Gastrocnemius medialis (tissue), 4 donors: ENCODE data around the gene PLXND1. TPM values are rescaled to one million over a fixed set of nuclear protein-coding genes. Genes with fewer than 3 reads are reported as not detected.

Source experiments
- ATAC-seq, 2 donors: fragments of 150-250 bp; one replicate each; pipeline ENCODE4 v1.9.1; 2016
- DNase-seq, 2 donors: peaks; one replicate each; pipeline ENCODE4 v3.0.0-alpha.2; 2019
- H3K27ac ChIP-seq, 4 donors: fragments of 200-600 bp; sonication (generic); 1 replicate in 1 of 4; 2 replicates in 3 of 4; pipeline ENCODE4 v1.5.1; 2016 to 2018; ENCODE audit warnings: mild to moderate bottlenecking in 2 of 4, moderate library complexity in 1 of 4
- H3K27me3 ChIP-seq, 3 donors: fragments of 200-600 bp; sonication (generic) in 2 of 3; 1 replicate in 1 of 3; 2 replicates in 2 of 3; pipeline versions ENCODE4 v1.5.1 to v1.6.0; 2016 to 2019; ENCODE audit warnings: mild to moderate bottlenecking in 1 of 3, moderate library complexity in 1 of 3
- H3K36me3 ChIP-seq, 2 donors: fragments of 200-600 bp; sonication (generic) in 1 of 2; one replicate each; pipeline ENCODE4 v1.5.1; 2017 to 2018
- H3K4me1 ChIP-seq, 2 donors: fragments of 200-600 bp; sonication (generic) in 1 of 2; one replicate each; pipeline ENCODE4 v1.5.1; 2016 to 2017; ENCODE audit warnings: mild to moderate bottlenecking in 2 of 2
- H3K4me3 ChIP-seq, 4 donors: fragments of 200-600 bp; sonication (generic) in 3 of 4; 1 replicate in 1 of 4; 2 replicates in 3 of 4; pipeline ENCODE4 v1.5.1; 2016 to 2019; ENCODE audit warnings: mild to moderate bottlenecking in 2 of 4
- H3K9me3 ChIP-seq, 3 donors: fragments of 200-600 bp; sonication (generic) in 2 of 3; 1 replicate in 1 of 3; 2 replicates in 2 of 3; pipeline ENCODE4 v1.5.1; 2016 to 2019
- CTCF ChIP-seq, 5 experiments: fragments of 450-650 bp in 3 of 5; fragments of 200-600 bp in 2 of 5; sonication (generic) in 2 of 5; IDR thresholded peaks in 4 of 5; conservative IDR thresholded peaks in 1 of 5; 1 replicate in 4 of 5; 2 replicates in 1 of 5; pipeline ENCODE4 v1.5.1; 2016 to 2019; ENCODE audit warnings: antibody characterized with exemption in 5 of 5, mild to moderate bottlenecking in 3 of 5, moderate library complexity in 3 of 5
- POLR2A ChIP-seq, 2 donors: fragments of 450-650 bp; IDR thresholded peaks; one replicate each; pipeline ENCODE4 v1.6.1; 2017; ENCODE audit warnings: antibody characterized with exemption in 2 of 2, mild to moderate bottlenecking in 2 of 2, moderate library complexity in 2 of 2
- in situ Hi-C, 4 donors: fragments of 200-750 bp; cut with MboI; loops; one replicate each; pipeline versions ENCODE4 v1.15.0 to v1.8.0; 2017; ENCODE audit warnings: low sequenced_read_pairs in 4 of 4
- intact Hi-C: fragments of 100-400 bp; cut with DNase I; formaldehyde crosslinking; loops from one replicate; pipeline ENCODE4 v1.15.1; 2023; ENCODE audit warnings: low total_unique reads
- total RNA-seq, 4 donors: library from RNA; depleted of rRNA; stranded (reverse); fragments of >200 nt; gene quantifications; one replicate each; pipeline versions ENCODE4 v1.1.0 to v1.2.3, GENCODE V29; 2016

The PLXND1 gene
- total RNA-seq, 4 donors from 2014 or later: 15.7 to 70.9 (median 19.9) TPM

- ATAC-seq (no peak), DNase-seq (no peak)
- no peaks in the 10 kb centered on the region for H3K36me3 ChIP-seq
- H3K27ac ChIP-seq: peak overlapping the region in 3 of 4 donors; percentile 45 to 61 (median 47)
- intact Hi-C loops (no loop called here), in situ Hi-C loops (no loop called here)
- TF ChIP-seq CTCF (IDR thresholded peaks at IDR 0.05 in 4 of 5, conservative IDR thresholded peaks at IDR 0.05 in 1 of 5) (no peak), POLR2A (IDR thresholded peaks at IDR 0.05) (no peak)
- no peak overlapping the region for H3K4me3 ChIP-seq
- H3K9me3 ChIP-seq: no peaks in the 10 kb centered on the region
- H3K27me3 ChIP-seq: no peaks in the 10 kb centered on the region
- peaks cover 11% of the 10 kb centered on the region in 2 donors for H3K4me1 ChIP-seq
Measured at GRCh38 chr3:129575997-129576384, 30.5 kb downstream of the PLXND1 start.

GRCh38 chr3:129575233-129575996 lies 31.1 kb downstream of the PLXND1 start:
- H3K4me1 ChIP-seq: peaks cover 11% of the 10 kb centered on the region in 2 donors
- no peaks in the 10 kb centered on the region for H3K9me3 ChIP-seq
- in situ Hi-C loops: no loop called here
- intact Hi-C loops: no loop called here
- H3K27ac ChIP-seq: no peak overlapping the region
- no peaks in the 10 kb centered on the region for H3K36me3 ChIP-seq
- no peak overlapping the region for H3K4me3 ChIP-seq
- TF ChIP-seq CTCF (IDR thresholded peaks at IDR 0.05 in 4 of 5, conservative IDR thresholded peaks at IDR 0.05 in 1 of 5): no peak
- TF ChIP-seq POLR2A (IDR thresholded peaks at IDR 0.05): no peak
- H3K27me3 ChIP-seq: no peaks in the 10 kb centered on the region
- ATAC-seq (no peak), DNase-seq (no peak)

DNA sequence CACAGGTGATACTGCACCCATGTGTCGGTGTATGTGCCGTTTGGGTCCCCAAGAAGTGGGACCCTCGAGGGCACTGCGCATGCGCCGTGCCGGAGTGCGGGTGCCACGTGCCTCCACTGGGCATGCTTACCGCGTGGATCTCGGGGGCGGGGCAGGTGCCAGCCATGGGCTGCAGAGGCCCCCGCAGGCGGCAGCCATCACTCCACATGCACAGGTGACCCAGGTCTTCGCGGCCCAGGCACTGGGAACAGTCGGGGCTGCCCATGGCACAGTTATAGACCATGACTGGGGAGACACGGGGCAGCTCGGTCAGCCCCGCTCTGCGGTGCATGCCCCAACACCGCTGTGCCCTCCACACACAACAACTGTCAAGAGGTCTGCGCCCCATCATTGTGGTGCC lies 32.3 kb downstream of the PLXND1 start:
- H3K4me3 ChIP-seq: no peak overlapping the region
- no peaks in the 10 kb centered on the region for H3K36me3 ChIP-seq
- ATAC-seq: no peak
- no peak for DNase-seq
- no peak overlapping the region for H3K27ac ChIP-seq
- in situ Hi-C loops (no loop called here), intact Hi-C loops (no loop called here)
- no peak for TF ChIP-seq CTCF (IDR thresholded peaks at IDR 0.05 in 4 of 5, conservative IDR thresholded peaks at IDR 0.05 in 1 of 5)
- no peak for TF ChIP-seq POLR2A (IDR thresholded peaks at IDR 0.05)
- H3K4me1 ChIP-seq: peaks cover 11% of the 10 kb centered on the region in 2 donors
- H3K9me3 ChIP-seq: no peaks in the 10 kb centered on the region
- H3K27me3 ChIP-seq: no peaks in the 10 kb centered on the region

- TF ChIP-seq CTCF (IDR thresholded peaks at IDR 0.05 in 4 of 5, conservative IDR thresholded peaks at IDR 0.05 in 1 of 5): no peak
- no peak for TF ChIP-seq POLR2A (IDR thresholded peaks at IDR 0.05)
- H3K4me3 ChIP-seq: no peak overlapping the region
- no peaks in the 10 kb centered on the region for H3K27me3 ChIP-seq
- no peak for ATAC-seq
- H3K9me3 ChIP-seq: no peaks in the 10 kb centered on the region
- no peaks in the 10 kb centered on the region for H3K36me3 ChIP-seq
- in situ Hi-C loops (no loop called here), intact Hi-C loops (no loop called here)
- DNase-seq: no peak
- peaks cover 11% of the 10 kb centered on the region in 2 donors for H3K4me1 ChIP-seq
- no peak overlapping the region for H3K27ac ChIP-seq
Measured at GRCh38 chr3:129573493-129573892, 33.0 kb downstream of the PLXND1 start.
